Placental pericyte (primary cell): ENCODE results near the gene TNFRSF6B. TPM values are rescaled to one million over a fixed set of nuclear protein-coding genes. Genes with fewer than 3 reads are reported as not detected.

Experiments used
- small RNA-seq: library from RNA; depleted of rRNA; stranded (forward); fragments of <200 nt; gene quantifications from one replicate; pipeline ENCODE3, GENCODE V24; 2012; ENCODE audit warnings: low replicate concordance
- total RNA-seq: library from RNA; depleted of rRNA; stranded (reverse); fragments of >200 nt; gene quantifications from 2 replicates; pipeline ENCODE4 v1.2.3, GENCODE V29; 2012

The TNFRSF6B gene
- total RNA-seq, result 3.9 and 35.9 TPM in 2 replicates

GRCh38 chr20:63696628-63697356, at the start of gene TNFRSF6B:
TSS of gene TNFRSF6B (plus strand) at chr20:63696652. CDS start at chr20:63696768, 116 bp downstream.

GRCh38 chr20:63653041-63653973, 43.1 kb upstream of the TNFRSF6B start, which contains the start of gene STMN3:
TSS of gene STMN3 (minus strand) at chr20:63653424. CDS start at chr20:63653345, 79 bp downstream.

GRCh38 chr20:63657937-63658748, 38.3 kb upstream of the TNFRSF6B start, which contains the start of gene RTEL1:
TSS of gene RTEL1 (plus strand) at chr20:63658312. CDS start at chr20:63659403, 1,091 bp downstream.

GRCh38 chr20:63707558-63708300, 11.3 kb downstream of the TNFRSF6B start, which contains the start of the genes ARFRP1 and ZGPAT:
TSS of gene ARFRP1 (minus strand) at chr20:63707976. CDS start at chr20:63707091, 885 bp downstream.
TSS of gene ZGPAT (plus strand) at chr20:63708039. CDS start at chr20:63708581, 542 bp downstream.

GRCh38 chr20:63735859-63736718, 39.6 kb downstream of the TNFRSF6B start, which contains the start of gene LIME1:
TSS of gene LIME1 (plus strand) at chr20:63736664. CDS start at chr20:63737550, 886 bp downstream.

GRCh38 chr20:63739130-63740069, 42.9 kb downstream of the TNFRSF6B start, which contains the start of gene SLC2A4RG:
TSS of gene SLC2A4RG (plus strand) at chr20:63739776. CDS start at chr20:63739913, 137 bp downstream.

Small RNA genes lying within 50 kb of the gene (small RNA-seq; reads per million reads assigned to genes)
- gene LIME1, result not detected
- not detected for gene TNFRSF6B

Other genes starting within 250 kb of the TNFRSF6B start
- not detected in 2 replicates for gene KCNQ2, start 224.0 kb upstream of the TNFRSF6B start, total RNA-seq
- 1.3 and 4.6 TPM in 2 replicates for gene EEF1A2, start 197.6 kb upstream of the TNFRSF6B start, total RNA-seq
- 63.5 and 86.3 TPM in 2 replicates for gene PPDPF, start 175.9 kb upstream of the TNFRSF6B start, total RNA-seq
- gene PTK6, start 159.3 kb upstream of the TNFRSF6B start, total RNA-seq, result 0.14 and 0.44 TPM in 2 replicates
- gene SRMS, start 148.9 kb upstream of the TNFRSF6B start, total RNA-seq, result not detected in 2 replicates
- 0.43 and 0.88 TPM in 2 replicates for gene FNDC11, start 142.5 kb upstream of the TNFRSF6B start, total RNA-seq
- 42.7 and 81.7 TPM in 2 replicates for gene HELZ2, start 122.4 kb upstream of the TNFRSF6B start, total RNA-seq
- gene GMEB2, start 69.6 kb upstream of the TNFRSF6B start, total RNA-seq, result 11.2 and 16.0 TPM in 2 replicates
- gene STMN3, start 43.2 kb upstream of the TNFRSF6B start, total RNA-seq, result 9.2 and 41.1 TPM in 2 replicates
- gene RTEL1, start 38.3 kb upstream of the TNFRSF6B start, total RNA-seq, result 24.5 and 29.5 TPM in 2 replicates
- gene ARFRP1, start 11.3 kb downstream of the TNFRSF6B start, total RNA-seq, result 43.4 and 45.5 TPM in 2 replicates
- 20.6 and 24.9 TPM in 2 replicates for gene ZGPAT, start 11.4 kb downstream of the TNFRSF6B start, total RNA-seq
- 3.1 and 4.2 TPM in 2 replicates for gene LIME1, start 40.0 kb downstream of the TNFRSF6B start, total RNA-seq
- gene SLC2A4RG, start 43.1 kb downstream of the TNFRSF6B start, total RNA-seq, result 27.6 and 54.1 TPM in 2 replicates
- 3.3 and 20.5 TPM in 2 replicates for gene ZBTB46, start 134.6 kb downstream of the TNFRSF6B start, total RNA-seq
- not detected in 2 replicates for gene ABHD16B, start 164.8 kb downstream of the TNFRSF6B start, total RNA-seq
- 145 and 153 TPM in 2 replicates for gene TPD52L2, start 168.6 kb downstream of the TNFRSF6B start, total RNA-seq
- gene DNAJC5, start 198.5 kb downstream of the TNFRSF6B start, total RNA-seq, result 51.9 and 77.0 TPM in 2 replicates